Astrocyte (in vitro differentiated cells and primary cell): Measurements from ENCODE around the gene C19orf38.

Source experiments
- CTCF ChIP-seq: IDR thresholded peaks from 2 replicates; pipeline ENCODE4 v1.5.1; 2011; ENCODE audit warnings: low read depth, mild to moderate bottlenecking, inconsistent platforms, low read length, moderate library complexity; ENCODE audit not compliant: insufficient read depth
- EZH2 ChIP-seq: IDR thresholded peaks from 2 replicates; pipeline ENCODE4 v1.6.1; 2012; ENCODE audit warnings: mild to moderate bottlenecking, low read length, inconsistent platforms; ENCODE audit not compliant: insufficient read depth

- no peak for TF ChIP-seq CTCF
- no peak for TF ChIP-seq EZH2
Measured at GRCh38 chr19:10870955-10871603, 22.9 kb downstream of the C19orf38 start, which contains the start of gene CARM1.
